HepG2 (cell line): Measurements from ENCODE around the gene UBE2O. TPM values are rescaled to one million over a fixed set of nuclear protein-coding genes. Genes with fewer than 3 reads are reported as not detected.

Source experiments
- ATF1 ChIP-seq: IDR thresholded peaks from 2 replicates; pipeline ENCODE4 v1.6.1; 2016; ENCODE audit warnings: mild to moderate bottlenecking, control low read depth
- HNF1A ChIP-seq, 2 experiments: sonication (generic) in 1 of 2; formaldehyde crosslinking in 1 of 2; IDR thresholded peaks; 2 replicates each; pipeline versions ENCODE4 v1.4.0 to v1.6.1; 2016 to 2020; ENCODE audit warnings: borderline replicate concordance in 1 of 2, low read depth in 1 of 2, mild to moderate bottlenecking in 1 of 2, missing genetic modification reagents in 1 of 2
- HNRNPUL1 ChIP-seq: fragments of 200-400 bp; formaldehyde crosslinking; IDR thresholded peaks from 2 replicates; pipeline ENCODE4 v1.6.1; 2017; ENCODE audit warnings: low read depth, mild to moderate bottlenecking, low read length, moderate library complexity
- KDM4B ChIP-seq: sonication (generic); formaldehyde crosslinking; IDR thresholded peaks from 2 replicates; pipeline ENCODE4 v1.4.0; 2020; ENCODE audit warnings: missing genetic modification reagents
- PAF1 ChIP-seq: IDR thresholded peaks from 2 replicates; pipeline ENCODE4 v1.6.1; 2016; ENCODE audit warnings: missing genetic modification reagents, missing compliant biosample characterization
- PHF21A ChIP-seq: sonication (generic); formaldehyde crosslinking; IDR thresholded peaks from 2 replicates; pipeline ENCODE4 v1.5.0; 2020; ENCODE audit warnings: mild to moderate bottlenecking, missing genetic modification reagents
- SALL2 ChIP-seq: sonication (generic); formaldehyde crosslinking; IDR thresholded peaks from 2 replicates; pipeline ENCODE4 v1.8.1; 2023; ENCODE audit warnings: mild to moderate bottlenecking, missing genetic modification reagents, inconsistent platforms
- SP2 ChIP-seq: sonication (generic); formaldehyde crosslinking; IDR thresholded peaks from 2 replicates; pipeline ENCODE4 v1.5.1; 2020; ENCODE audit warnings: mild to moderate bottlenecking, missing genetic modification reagents
- SUZ12 ChIP-seq: fragments of 150-350 bp; IDR thresholded peaks from 2 replicates; pipeline ENCODE4 v1.6.1; 2014; ENCODE audit warnings: low read depth, low read length
- ZBTB38 ChIP-seq: sonication (generic); formaldehyde crosslinking; IDR thresholded peaks from 2 replicates; pipeline ENCODE4 v1.5.1; 2020; ENCODE audit warnings: mild to moderate bottlenecking, missing genetic modification reagents
- ZNF432 ChIP-seq: sonication (generic); formaldehyde crosslinking; IDR thresholded peaks from 2 replicates; pipeline ENCODE4 v1.5.0; 2020; ENCODE audit warnings: missing genetic modification reagents, mild to moderate bottlenecking, borderline replicate concordance
- ZNF749 ChIP-seq: sonication (generic); formaldehyde crosslinking; IDR thresholded peaks from 2 replicates; pipeline ENCODE4 v1.8.0; 2022; ENCODE audit warnings: mild to moderate bottlenecking, missing genetic modification reagents, moderate library complexity, borderline replicate concordance
- polyA plus RNA-seq, 8 experiments: library from polyadenylated mRNA; depleted of rRNA in 3 of 8; stranded (reverse) in 7 of 8; unstranded in 1 of 8; fragments of >200 nt; fragmentation: Illumina TruSeq in 4 of 8; extraction: Trizol in 4 of 8; gene quantifications; 2 replicates each; pipeline versions ENCODE4 v1.2.1 to v1.2.3, GENCODE V29; 2011 to 2016; ENCODE audit warnings: low read depth in 4 of 8, missing spikeins in 1 of 8, mixed read lengths in 1 of 8; ENCODE audit not compliant: insufficient read depth in 1 of 8
- total RNA-seq, 5 experiments: library from RNA; depleted of rRNA; stranded (reverse); fragments of >200 nt; fragmentation: Illumina TruSeq; extraction: Trizol; gene quantifications; 2 replicates each; pipeline ENCODE4 v1.2.3, GENCODE V29; 2016; ENCODE audit warnings: low read depth in 1 of 5
- TF ChIP-seq, protein P1 (sequence below): sonication (generic); formaldehyde crosslinking; IDR thresholded peaks from 2 replicates; pipeline ENCODE4 v1.4.0; 2020; ENCODE audit warnings: missing genetic modification reagents, borderline replicate concordance
- TF ChIP-seq, protein P2 (sequence below): sonication (generic); formaldehyde crosslinking; IDR thresholded peaks from 2 replicates; pipeline ENCODE4 v1.9.0; 2021; ENCODE audit warnings: missing genetic modification reagents, mild to moderate bottlenecking, borderline replicate concordance
- TF ChIP-seq, protein P3 (sequence below): sonication (generic); formaldehyde crosslinking; IDR thresholded peaks from 2 replicates; pipeline ENCODE4 v1.4.0; 2020; ENCODE audit warnings: mild to moderate bottlenecking, missing genetic modification reagents

UBE2O gene
- total and polyA plus RNA-seq, 2 of the 13 experiments (the other 11 are each of a cell fraction or from before 2014, with no cell fraction given) = 21.5 to 23.5 TPM

GRCh38 chr17:76497979-76498875, 45.3 kb upstream of the UBE2O start (continued):
- no peak for TF ChIP-seq KDM4B (CRISPR knock-in tag)
- TF ChIP-seq SALL2 = 0 out of 2 replicates have a peak, but pooled peaks have one; percentile 28
- TF ChIP-seq SP2 (CRISPR knock-in tag) = no peak
- TF ChIP-seq HNRNPUL1 = no peak
- peak; percentile 52; the same call in 1 of the 2 replicates for TF ChIP-seq ZNF749
- no peak for TF ChIP-seq SUZ12
- TF ChIP-seq ZBTB38 (CRISPR knock-in tag) = peak; percentile 88
- peak; percentile 44; the same call in 1 of the 2 replicates for TF ChIP-seq PHF21A (CRISPR knock-in tag)
- 0 out of 2 replicates have a peak, but pooled peaks have one; percentile 48 for TF ChIP-seq PAF1
- TF ChIP-seq, protein P1, sequence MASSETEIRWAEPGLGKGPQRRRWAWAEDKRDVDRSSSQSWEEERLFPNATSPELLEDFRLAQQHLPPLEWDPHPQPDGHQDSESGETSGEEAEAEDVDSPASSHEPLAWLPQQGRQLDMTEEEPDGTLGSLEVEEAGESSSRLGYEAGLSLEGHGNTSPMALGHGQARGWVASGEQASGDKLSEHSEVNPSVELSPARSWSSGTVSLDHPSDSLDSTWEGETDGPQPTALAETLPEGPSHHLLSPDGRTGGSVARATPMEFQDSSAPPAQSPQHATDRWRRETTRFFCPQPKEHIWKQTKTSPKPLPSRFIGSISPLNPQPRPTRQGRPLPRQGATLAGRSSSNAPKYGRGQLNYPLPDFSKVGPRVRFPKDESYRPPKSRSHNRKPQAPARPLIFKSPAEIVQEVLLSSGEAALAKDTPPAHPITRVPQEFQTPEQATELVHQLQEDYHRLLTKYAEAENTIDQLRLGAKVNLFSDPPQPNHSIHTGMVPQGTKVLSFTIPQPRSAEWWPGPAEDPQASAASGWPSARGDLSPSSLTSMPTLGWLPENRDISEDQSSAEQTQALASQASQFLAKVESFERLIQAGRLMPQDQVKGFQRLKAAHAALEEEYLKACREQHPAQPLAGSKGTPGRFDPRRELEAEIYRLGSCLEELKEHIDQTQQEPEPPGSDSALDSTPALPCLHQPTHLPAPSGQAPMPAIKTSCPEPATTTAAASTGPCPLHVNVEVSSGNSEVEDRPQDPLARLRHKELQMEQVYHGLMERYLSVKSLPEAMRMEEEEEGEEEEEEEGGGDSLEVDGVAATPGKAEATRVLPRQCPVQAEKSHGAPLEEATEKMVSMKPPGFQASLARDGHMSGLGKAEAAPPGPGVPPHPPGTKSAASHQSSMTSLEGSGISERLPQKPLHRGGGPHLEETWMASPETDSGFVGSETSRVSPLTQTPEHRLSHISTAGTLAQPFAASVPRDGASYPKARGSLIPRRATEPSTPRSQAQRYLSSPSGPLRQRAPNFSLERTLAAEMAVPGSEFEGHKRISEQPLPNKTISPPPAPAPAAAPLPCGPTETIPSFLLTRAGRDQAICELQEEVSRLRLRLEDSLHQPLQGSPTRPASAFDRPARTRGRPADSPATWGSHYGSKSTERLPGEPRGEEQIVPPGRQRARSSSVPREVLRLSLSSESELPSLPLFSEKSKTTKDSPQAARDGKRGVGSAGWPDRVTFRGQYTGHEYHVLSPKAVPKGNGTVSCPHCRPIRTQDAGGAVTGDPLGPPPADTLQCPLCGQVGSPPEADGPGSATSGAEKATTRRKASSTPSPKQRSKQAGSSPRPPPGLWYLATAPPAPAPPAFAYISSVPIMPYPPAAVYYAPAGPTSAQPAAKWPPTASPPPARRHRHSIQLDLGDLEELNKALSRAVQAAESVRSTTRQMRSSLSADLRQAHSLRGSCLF (CRISPR knock-in tag) = no peak
- no peak for TF ChIP-seq HNF1A (IDR thresholded peaks at IDR 0.05; ENCODE audit: low read depth)
- TF ChIP-seq HNF1A (CRISPR knock-in tag; IDR thresholded peaks at IDR 0.05; ENCODE audit: borderline replicate concordance) = peak; percentile 42; the same call in 1 of the 2 replicates
- TF ChIP-seq, protein P2, sequence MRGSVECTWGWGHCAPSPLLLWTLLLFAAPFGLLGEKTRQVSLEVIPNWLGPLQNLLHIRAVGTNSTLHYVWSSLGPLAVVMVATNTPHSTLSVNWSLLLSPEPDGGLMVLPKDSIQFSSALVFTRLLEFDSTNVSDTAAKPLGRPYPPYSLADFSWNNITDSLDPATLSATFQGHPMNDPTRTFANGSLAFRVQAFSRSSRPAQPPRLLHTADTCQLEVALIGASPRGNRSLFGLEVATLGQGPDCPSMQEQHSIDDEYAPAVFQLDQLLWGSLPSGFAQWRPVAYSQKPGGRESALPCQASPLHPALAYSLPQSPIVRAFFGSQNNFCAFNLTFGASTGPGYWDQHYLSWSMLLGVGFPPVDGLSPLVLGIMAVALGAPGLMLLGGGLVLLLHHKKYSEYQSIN = no peak
- no peak for TF ChIP-seq ZNF432 (CRISPR knock-in tag)
- TF ChIP-seq ATF1 = no peak
- TF ChIP-seq, protein P3, sequence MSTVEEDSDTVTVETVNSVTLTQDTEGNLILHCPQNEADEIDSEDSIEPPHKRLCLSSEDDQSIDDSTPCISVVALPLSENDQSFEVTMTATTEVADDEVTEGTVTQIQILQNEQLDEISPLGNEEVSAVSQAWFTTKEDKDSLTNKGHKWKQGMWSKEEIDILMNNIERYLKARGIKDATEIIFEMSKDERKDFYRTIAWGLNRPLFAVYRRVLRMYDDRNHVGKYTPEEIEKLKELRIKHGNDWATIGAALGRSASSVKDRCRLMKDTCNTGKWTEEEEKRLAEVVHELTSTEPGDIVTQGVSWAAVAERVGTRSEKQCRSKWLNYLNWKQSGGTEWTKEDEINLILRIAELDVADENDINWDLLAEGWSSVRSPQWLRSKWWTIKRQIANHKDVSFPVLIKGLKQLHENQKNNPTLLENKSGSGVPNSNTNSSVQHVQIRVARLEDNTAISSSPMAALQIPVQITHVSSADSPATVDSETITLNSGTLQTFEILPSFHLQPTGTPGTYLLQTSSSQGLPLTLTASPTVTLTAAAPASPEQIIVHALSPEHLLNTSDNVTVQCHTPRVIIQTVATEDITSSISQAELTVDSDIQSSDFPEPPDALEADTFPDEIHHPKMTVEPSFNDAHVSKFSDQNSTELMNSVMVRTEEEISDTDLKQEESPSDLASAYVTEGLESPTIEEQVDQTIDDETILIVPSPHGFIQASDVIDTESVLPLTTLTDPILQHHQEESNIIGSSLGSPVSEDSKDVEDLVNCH = 0 out of 2 replicates have a peak, but pooled peaks have one; percentile 28
